HEK293 (cell line): ENCODE results near the gene LAPTM4A.

Experiments used
- CTCF ChIA-PET: fragments of 350-600 bp; formaldehyde crosslinking; extraction: SDS; loops from one replicate; lab custom pipeline; 2021; ENCODE audit warnings: antibody characterized with exemption; lab: Yijun Ruan, JAX
- POLR2A ChIA-PET: fragments of 300-600 bp; formaldehyde crosslinking; extraction: SDS; loops from one replicate; lab custom pipeline; 2020; ENCODE audit warnings: antibody characterized with exemption, inconsistent platforms; lab: Yijun Ruan, JAX
- H3K27ac ChIP-seq: fragments of 200-500 bp; sonication (Bioruptor generic); 2 replicates; pipeline ENCODE4 v1.5.1; 2014; ENCODE audit warnings: low read depth, low read length, control low read depth, inconsistent platforms; ENCODE audit errors: extremely low read depth
- H3K36me3 ChIP-seq, 2 experiments: fragments of 200-500 bp in 1 of 2; sonication (Bioruptor generic) in 1 of 2; 1 replicate in 1 of 2; 2 replicates in 1 of 2; pipeline ENCODE4 v1.5.1; 2014 to 2017; ENCODE audit warnings: inconsistent platforms in 2 of 2, low read length in 2 of 2; ENCODE audit not compliant: control insufficient read depth in 2 of 2, insufficient read depth in 1 of 2
- H3K4me1 ChIP-seq: fragments of 200-500 bp; sonication (Bioruptor generic); 2 replicates; pipeline ENCODE4 v1.5.1; 2014; ENCODE audit warnings: mild to moderate bottlenecking, low read length, inconsistent platforms; ENCODE audit not compliant: control insufficient read depth, insufficient read depth
- H3K4me3 ChIP-seq: 2 replicates; pipeline ENCODE4 v1.5.1; 2011; ENCODE audit warnings: low read depth, mild to moderate bottlenecking, control low read depth, low read length, moderate library complexity
- H3K9me3 ChIP-seq: fragments of 200-500 bp; sonication (Bioruptor generic); 2 replicates; pipeline ENCODE4 v1.5.1; 2014; ENCODE audit warnings: low read depth, low read length, inconsistent platforms; ENCODE audit not compliant: control insufficient read depth, insufficient read depth
- GLIS1 ChIP-seq: fragments of 450-650 bp; formaldehyde crosslinking; IDR thresholded peaks from 2 replicates; pipeline ENCODE4 v1.5.1; 2016; ENCODE audit warnings: missing biosample characterization, missing genetic modification characterization
- HOXC10 ChIP-seq: sonication (generic); formaldehyde crosslinking; IDR thresholded peaks from 2 replicates; pipeline ENCODE4 v1.8.1; 2023; ENCODE audit warnings: mild to moderate bottlenecking, missing genetic modification reagents
- OSR2 ChIP-seq: fragments of 450-650 bp; formaldehyde crosslinking; IDR thresholded peaks from 2 replicates; pipeline ENCODE4 v1.5.1; 2016; ENCODE audit warnings: missing biosample characterization, missing genetic modification characterization
- SETDB1 ChIP-seq: IDR thresholded peaks from one replicate; pipeline ENCODE4 v1.6.1; 2017; ENCODE audit warnings: mild to moderate bottlenecking, low read length, moderate library complexity, mixed read lengths; ENCODE audit not compliant: insufficient read length
- SP7 ChIP-seq: fragments of 450-650 bp; formaldehyde crosslinking; IDR thresholded peaks from 2 replicates; pipeline ENCODE4 v1.5.1; 2016; ENCODE audit warnings: missing biosample characterization, missing genetic modification characterization
- ZBTB1 ChIP-seq: fragments of 450-650 bp; formaldehyde crosslinking; IDR thresholded peaks from 2 replicates; pipeline ENCODE4 v1.5.1; 2016; ENCODE audit warnings: missing biosample characterization, missing genetic modification characterization
- ZBTB17 ChIP-seq: fragments of 450-650 bp; formaldehyde crosslinking; IDR thresholded peaks from 2 replicates; pipeline ENCODE4 v1.5.1; 2016; ENCODE audit warnings: missing biosample characterization, missing genetic modification characterization
- ZNF169 ChIP-seq: fragments of 450-650 bp; formaldehyde crosslinking; IDR thresholded peaks from 2 replicates; pipeline ENCODE4 v1.5.1; 2016; ENCODE audit warnings: missing biosample characterization, missing genetic modification characterization
- ZNF248 ChIP-seq: fragments of 450-650 bp; formaldehyde crosslinking; IDR thresholded peaks from 2 replicates; pipeline ENCODE4 v1.5.1; 2017; ENCODE audit warnings: missing biosample characterization, missing genetic modification characterization
- ZNF350 ChIP-seq: fragments of 450-650 bp; formaldehyde crosslinking; IDR thresholded peaks from 2 replicates; pipeline ENCODE4 v1.5.0; 2017; ENCODE audit warnings: missing biosample characterization, mild to moderate bottlenecking, missing genetic modification characterization
- ZNF398 ChIP-seq: fragments of 450-650 bp; formaldehyde crosslinking; IDR thresholded peaks from 2 replicates; pipeline ENCODE4 v1.5.1; 2017; ENCODE audit warnings: missing biosample characterization, missing genetic modification characterization
- ZNF426 ChIP-seq: fragments of 450-650 bp; formaldehyde crosslinking; IDR thresholded peaks from 2 replicates; pipeline ENCODE4 v1.5.1; 2017; ENCODE audit warnings: missing biosample characterization, missing genetic modification characterization, mild to moderate bottlenecking, inconsistent platforms, moderate library complexity
- ZNF433 ChIP-seq: fragments of 450-650 bp; formaldehyde crosslinking; IDR thresholded peaks from 2 replicates; pipeline ENCODE4 v1.5.1; 2016; ENCODE audit warnings: missing biosample characterization, missing genetic modification characterization, low read depth
- ZNF473 ChIP-seq: fragments of 450-650 bp; formaldehyde crosslinking; IDR thresholded peaks from 2 replicates; pipeline ENCODE4 v1.5.1; 2017; ENCODE audit warnings: missing biosample characterization, missing genetic modification characterization
- ZNF530 ChIP-seq: fragments of 450-650 bp; formaldehyde crosslinking; IDR thresholded peaks from 2 replicates; pipeline ENCODE4 v1.5.1; 2016; ENCODE audit warnings: low read depth, missing biosample characterization, missing genetic modification characterization
- ZNF600 ChIP-seq: fragments of 450-650 bp; formaldehyde crosslinking; IDR thresholded peaks from 2 replicates; pipeline ENCODE4 v1.5.1; 2016; ENCODE audit warnings: missing biosample characterization, missing genetic modification characterization
- ZNF76 ChIP-seq: fragments of 450-650 bp; formaldehyde crosslinking; IDR thresholded peaks from 2 replicates; pipeline ENCODE4; 2016; ENCODE audit warnings: low read depth, missing biosample characterization, missing genetic modification characterization, borderline replicate concordance
- ZSCAN5A ChIP-seq: fragments of 450-650 bp; formaldehyde crosslinking; IDR thresholded peaks from 2 replicates; pipeline ENCODE4 v1.5.1; 2016; ENCODE audit warnings: missing biosample characterization, missing genetic modification characterization
- ZXDB ChIP-seq: fragments of 450-650 bp; formaldehyde crosslinking; IDR thresholded peaks from 2 replicates; pipeline ENCODE4 v1.5.1; 2016; ENCODE audit warnings: missing biosample characterization, missing genetic modification characterization
- TF ChIP-seq, protein P1 (sequence below): fragments of 450-650 bp; formaldehyde crosslinking; IDR thresholded peaks from 2 replicates; pipeline ENCODE4 v1.5.1; 2016; ENCODE audit warnings: missing biosample characterization, missing genetic modification characterization

The LAPTM4A gene

GRCh38 chr2:20027260-20027677, 24.2 kb downstream of the LAPTM4A start:
- POLR2A ChIA-PET: no interaction called here

GRCh38 chr2:20025065-20025786, 26.2 kb downstream of the LAPTM4A start:
- CTCF ChIA-PET: interaction anchor here (0.5 to 0.6 kb wide), 3 partner anchors 10 to 71 kb away, joined by 4 read pairs; no protein-coding TSS in a partner anchor
- POLR2A ChIA-PET: no interaction called here
- H3K27ac ChIP-seq: no peak overlapping the region
- TF ChIP-seq ZNF169 (tag by site-specific recombination): no peak
- TF ChIP-seq ZNF248 (tag by site-specific recombination): no peak
- no peak for TF ChIP-seq ZNF473
- peak; percentile 93 for TF ChIP-seq SP7 (tag by site-specific recombination)
- TF ChIP-seq ZSCAN5A (tag by site-specific recombination): no peak
- no peak for TF ChIP-seq ZNF76
- no peak for TF ChIP-seq ZNF350 (tag by site-specific recombination)
- TF ChIP-seq ZNF433 (tag by site-specific recombination): no peak
- no peak for TF ChIP-seq HOXC10 (CRISPR knock-in tag)
- TF ChIP-seq ZBTB17 (tag by site-specific recombination): 0 out of 2 replicates have a peak, but pooled peaks have one; percentile 18
- no peak for TF ChIP-seq ZNF530 (tag by site-specific recombination)
- H3K36me3 ChIP-seq: peaks cover 3 to 7% of the 10 kb centered on the region in 2 experiments; a peak in 2 of 3 replicates
- H3K4me1 ChIP-seq: 0 out of 2 replicates have a peak, but pooled peaks cover 2% of the 10 kb centered on the region
- H3K4me3 ChIP-seq: no peak overlapping the region
- H3K9me3 ChIP-seq: no peaks in the 10 kb centered on the region

More at GRCh38 chr2:20027260-20027677, 24.2 kb downstream of the LAPTM4A start:
- TF ChIP-seq ZNF473: no peak
- TF ChIP-seq ZNF426: no peak
- TF ChIP-seq, protein P1, sequence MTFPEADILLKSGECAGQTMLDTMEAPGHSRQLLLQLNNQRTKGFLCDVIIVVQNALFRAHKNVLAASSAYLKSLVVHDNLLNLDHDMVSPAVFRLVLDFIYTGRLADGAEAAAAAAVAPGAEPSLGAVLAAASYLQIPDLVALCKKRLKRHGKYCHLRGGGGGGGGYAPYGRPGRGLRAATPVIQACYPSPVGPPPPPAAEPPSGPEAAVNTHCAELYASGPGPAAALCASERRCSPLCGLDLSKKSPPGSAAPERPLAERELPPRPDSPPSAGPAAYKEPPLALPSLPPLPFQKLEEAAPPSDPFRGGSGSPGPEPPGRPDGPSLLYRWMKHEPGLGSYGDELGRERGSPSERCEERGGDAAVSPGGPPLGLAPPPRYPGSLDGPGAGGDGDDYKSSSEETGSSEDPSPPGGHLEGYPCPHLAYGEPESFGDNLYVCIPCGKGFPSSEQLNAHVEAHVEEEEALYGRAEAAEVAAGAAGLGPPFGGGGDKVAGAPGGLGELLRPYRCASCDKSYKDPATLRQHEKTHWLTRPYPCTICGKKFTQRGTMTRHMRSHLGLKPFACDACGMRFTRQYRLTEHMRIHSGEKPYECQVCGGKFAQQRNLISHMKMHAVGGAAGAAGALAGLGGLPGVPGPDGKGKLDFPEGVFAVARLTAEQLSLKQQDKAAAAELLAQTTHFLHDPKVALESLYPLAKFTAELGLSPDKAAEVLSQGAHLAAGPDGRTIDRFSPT (tag by site-specific recombination): no peak
- no peak for TF ChIP-seq ZNF398 (tag by site-specific recombination)
- no peak for TF ChIP-seq GLIS1 (tag by site-specific recombination)
- no peak for TF ChIP-seq OSR2 (tag by site-specific recombination)
- TF ChIP-seq ZNF600 (tag by site-specific recombination): no peak
- TF ChIP-seq SETDB1: no peak
- no peak for TF ChIP-seq ZBTB1 (tag by site-specific recombination)
- TF ChIP-seq ZXDB: no peak
- 0 out of 2 replicates have a peak, but pooled peaks cover 2% of the 10 kb centered on the region for H3K4me1 ChIP-seq
- CTCF ChIA-PET: interaction anchor here (0.6 to 2.6 kb wide), 3 partner anchors 12 to 117 kb away, joined by 3 to 15 read pairs (median 3); no protein-coding TSS in a partner anchor
- H3K4me3 ChIP-seq: no peak overlapping the region
- H3K9me3 ChIP-seq: no peaks in the 10 kb centered on the region
- H3K27ac ChIP-seq: no peak overlapping the region; the same call in 1 of the 2 replicates
- peaks cover 22 to 28% of the 10 kb centered on the region in 2 experiments for H3K36me3 ChIP-seq
